ENCODE measurements around the gene ALDH3B1. TPM values are rescaled to one million over a fixed set of nuclear protein-coding genes. Genes with fewer than 3 reads are reported as not detected.

ALDH3B1 gene
- total and polyA plus RNA-seq, 2 donors (not counting 1 experiment from before 2014, with no cell fraction given) = 39.0 to 57.6 TPM

DNA sequence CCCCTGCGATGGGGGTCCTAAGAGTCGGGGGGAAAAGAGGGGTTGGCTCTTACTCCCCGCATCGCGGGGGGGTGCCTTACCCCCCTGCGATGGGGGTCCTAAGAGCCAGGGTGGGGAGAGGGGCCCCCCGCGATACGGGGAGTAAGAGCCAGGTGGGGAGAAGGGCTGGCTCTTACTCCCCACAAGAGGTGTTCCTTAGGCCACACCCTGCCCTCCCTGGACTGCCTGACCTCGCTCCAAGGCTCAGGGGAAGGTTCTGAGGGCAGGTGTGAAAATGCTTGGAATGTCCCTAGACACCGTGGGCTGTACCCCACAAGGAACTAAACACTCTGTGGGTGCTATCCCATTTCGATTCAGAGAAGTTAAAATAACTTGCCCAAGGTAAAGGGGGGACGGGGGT, 14.1 kb upstream of the ALDH3B1 start:
- no peaks in the 10 kb centered on the region for H4K20me1 ChIP-seq (ENCODE audit: control insufficient read depth, extremely low read depth, insufficient read depth, low read length)
- H3K9me3 ChIP-seq (ENCODE audit: control insufficient read depth, insufficient read depth, low read depth, low read length) = no peaks in the 10 kb centered on the region
- H2AFZ ChIP-seq (ENCODE audit: low read length) = no peak overlapping the region
- H3K4me2 ChIP-seq (ENCODE audit: extremely low read depth, insufficient read depth, low read length) = no peak overlapping the region
- H3K27ac ChIP-seq (ENCODE audit: insufficient read depth, low read length) = no peak overlapping the region
- no peaks in the 10 kb centered on the region for H3K36me3 ChIP-seq (ENCODE audit: control insufficient read depth, insufficient read depth, low read length)
- H3K9ac ChIP-seq (ENCODE audit: insufficient read depth, low read length) = no peak overlapping the region
- no peaks in the 10 kb centered on the region for H3K79me2 ChIP-seq (ENCODE audit: control insufficient read depth, insufficient read depth, low read length)
- H3K4me3 ChIP-seq (replicated peaks in 1 of 4; ENCODE audit: control extremely low read depth in 1 of 4, insufficient read depth in 1 of 4, low read depth in 3 of 4, low read length in 4 of 4) = no peak overlapping the region
- H3K27me3 ChIP-seq (ENCODE audit: control insufficient read depth, insufficient read depth, low read length) = peaks cover under 1% of the 10 kb centered on the region
- no peak for DNase-seq (ENCODE audit: low read depth in 2 of 2)
- no peaks in the 10 kb centered on the region for H3K4me1 ChIP-seq (ENCODE audit: control insufficient read depth, extremely low read depth, insufficient read depth, low read length)
- TF ChIP-seq, protein P1, sequence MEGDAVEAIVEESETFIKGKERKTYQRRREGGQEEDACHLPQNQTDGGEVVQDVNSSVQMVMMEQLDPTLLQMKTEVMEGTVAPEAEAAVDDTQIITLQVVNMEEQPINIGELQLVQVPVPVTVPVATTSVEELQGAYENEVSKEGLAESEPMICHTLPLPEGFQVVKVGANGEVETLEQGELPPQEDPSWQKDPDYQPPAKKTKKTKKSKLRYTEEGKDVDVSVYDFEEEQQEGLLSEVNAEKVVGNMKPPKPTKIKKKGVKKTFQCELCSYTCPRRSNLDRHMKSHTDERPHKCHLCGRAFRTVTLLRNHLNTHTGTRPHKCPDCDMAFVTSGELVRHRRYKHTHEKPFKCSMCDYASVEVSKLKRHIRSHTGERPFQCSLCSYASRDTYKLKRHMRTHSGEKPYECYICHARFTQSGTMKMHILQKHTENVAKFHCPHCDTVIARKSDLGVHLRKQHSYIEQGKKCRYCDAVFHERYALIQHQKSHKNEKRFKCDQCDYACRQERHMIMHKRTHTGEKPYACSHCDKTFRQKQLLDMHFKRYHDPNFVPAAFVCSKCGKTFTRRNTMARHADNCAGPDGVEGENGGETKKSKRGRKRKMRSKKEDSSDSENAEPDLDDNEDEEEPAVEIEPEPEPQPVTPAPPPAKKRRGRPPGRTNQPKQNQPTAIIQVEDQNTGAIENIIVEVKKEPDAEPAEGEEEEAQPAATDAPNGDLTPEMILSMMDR (conservative IDR thresholded peaks at IDR 0.05 in 1 of 2, IDR thresholded peaks at IDR 0.05 in 1 of 2; ENCODE audit: low read depth in 1 of 2, low read length in 2 of 2) = no peak
- no peak for TF ChIP-seq EZH2 (IDR thresholded peaks at IDR 0.05; ENCODE audit: low read length, missing control alignments)

DNA sequence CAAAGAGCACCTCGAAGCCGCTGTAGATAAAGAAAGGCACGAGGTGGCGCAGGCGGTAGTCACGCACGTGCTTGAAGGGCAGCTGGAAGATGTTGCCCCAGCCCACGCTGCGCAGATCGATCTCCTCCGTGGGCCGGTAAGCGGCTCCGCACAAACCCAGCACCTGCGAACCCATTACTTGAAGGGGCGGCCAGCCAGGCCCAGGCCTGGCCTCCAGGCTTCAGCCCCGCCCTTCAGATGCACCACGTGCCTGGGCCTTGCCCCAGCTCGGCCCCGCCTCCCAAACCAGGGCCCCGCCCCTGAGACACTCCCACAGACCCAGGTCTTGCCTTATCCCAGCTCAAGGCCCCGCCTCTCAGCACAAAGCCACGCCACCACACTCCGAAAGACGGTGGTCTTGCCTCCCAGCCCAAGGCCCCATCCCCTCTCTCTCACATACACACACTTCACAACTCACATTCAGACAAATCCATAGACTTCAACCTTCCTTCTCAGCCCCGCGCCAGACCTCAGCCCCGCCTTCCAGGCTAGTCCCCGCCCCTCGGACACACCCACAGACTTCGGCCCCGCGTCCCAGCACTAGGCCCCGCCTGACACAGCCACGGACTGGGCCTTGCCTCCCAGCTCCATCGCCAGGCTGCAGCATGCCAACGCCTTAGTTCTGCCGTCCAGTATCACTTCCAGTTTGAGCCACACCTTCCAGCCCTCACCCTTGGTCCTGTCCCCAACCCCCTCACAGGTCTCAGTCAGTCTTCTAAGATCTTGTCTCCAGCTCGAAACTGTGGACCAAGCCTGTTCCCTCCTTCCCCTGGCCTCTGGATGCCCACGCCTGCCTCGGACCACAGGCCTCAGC, 13.3 kb upstream of the ALDH3B1 start:
- DNase-seq (ENCODE audit: low read depth in 2 of 2) = peak; percentile 31 to 46
- no peaks in the 10 kb centered on the region for H3K36me3 ChIP-seq (ENCODE audit: control insufficient read depth, insufficient read depth, low read length)

DNA sequence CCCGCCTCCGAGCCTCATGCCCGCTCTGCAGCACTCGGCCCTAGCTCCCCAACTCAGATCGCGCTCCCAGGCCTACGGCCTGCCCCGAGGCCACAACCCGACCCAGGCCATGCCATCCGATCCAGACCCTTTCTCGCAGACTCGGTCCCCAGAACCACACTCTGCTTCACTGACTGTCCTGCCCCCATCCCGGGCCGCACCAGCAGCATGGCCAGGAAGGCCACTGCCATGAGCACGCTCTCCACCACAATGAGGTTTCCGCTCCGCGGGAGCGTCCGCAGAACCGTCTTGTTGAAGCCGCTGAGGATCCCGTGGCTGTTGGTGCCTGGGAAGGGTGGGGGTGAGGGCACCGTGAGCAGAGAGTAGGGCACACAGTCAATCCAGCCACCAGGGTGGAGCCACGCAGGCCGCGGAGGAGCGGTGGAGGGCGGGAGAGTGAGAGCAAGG, 12.6 kb upstream of the ALDH3B1 start:
- Histone ChIP-seq H2AFZ (ENCODE audit: low read length) (no peak overlapping the region), H3K27ac (ENCODE audit: insufficient read depth, low read length) (no peak overlapping the region), H3K4me2 (ENCODE audit: extremely low read depth, insufficient read depth, low read length) (no peak overlapping the region), H4K20me1 (ENCODE audit: control insufficient read depth, extremely low read depth, insufficient read depth, low read length) (no peaks in the 10 kb centered on the region), H3K9me3 (ENCODE audit: control insufficient read depth, insufficient read depth, low read depth, low read length) (no peaks in the 10 kb centered on the region), H3K9ac (ENCODE audit: insufficient read depth, low read length) (no peak overlapping the region), H3K36me3 (ENCODE audit: control insufficient read depth, insufficient read depth, low read length) (no peaks in the 10 kb centered on the region), H3K4me3 (replicated peaks in 1 of 4; ENCODE audit: control extremely low read depth in 1 of 4, insufficient read depth in 1 of 4, low read depth in 3 of 4, low read length in 4 of 4) (no peak overlapping the region), H3K79me2 (ENCODE audit: control insufficient read depth, insufficient read depth, low read length) (no peaks in the 10 kb centered on the region), H3K4me1 (ENCODE audit: control insufficient read depth, extremely low read depth, insufficient read depth, low read length) (no peaks in the 10 kb centered on the region), H3K27me3 (ENCODE audit: control insufficient read depth, insufficient read depth, low read length) (no peaks in the 10 kb centered on the region)
- no peak for DNase-seq (ENCODE audit: low read depth in 2 of 2)
- TF ChIP-seq EZH2 (IDR thresholded peaks at IDR 0.05; ENCODE audit: low read length, missing control alignments) = no peak
- TF ChIP-seq, protein P1 (conservative IDR thresholded peaks at IDR 0.05 in 1 of 2, IDR thresholded peaks at IDR 0.05 in 1 of 2; ENCODE audit: low read depth in 1 of 2, low read length in 2 of 2) = no peak

More for the DNA sequence above, 13.3 kb upstream of the ALDH3B1 start:
- Histone ChIP-seq H3K9me3 (ENCODE audit: control insufficient read depth, insufficient read depth, low read depth, low read length) (no peaks in the 10 kb centered on the region), H3K27me3 (ENCODE audit: control insufficient read depth, insufficient read depth, low read length) (no peaks in the 10 kb centered on the region), H3K79me2 (ENCODE audit: control insufficient read depth, insufficient read depth, low read length) (no peaks in the 10 kb centered on the region), H3K4me3 (replicated peaks in 1 of 4; ENCODE audit: control extremely low read depth in 1 of 4, insufficient read depth in 1 of 4, low read depth in 3 of 4, low read length in 4 of 4) (no peak overlapping the region), H3K4me1 (ENCODE audit: control insufficient read depth, extremely low read depth, insufficient read depth, low read length) (no peaks in the 10 kb centered on the region), H3K9ac (ENCODE audit: insufficient read depth, low read length) (no peak overlapping the region), H4K20me1 (ENCODE audit: control insufficient read depth, extremely low read depth, insufficient read depth, low read length) (no peaks in the 10 kb centered on the region), H3K4me2 (ENCODE audit: extremely low read depth, insufficient read depth, low read length) (no peak overlapping the region), H3K27ac (ENCODE audit: insufficient read depth, low read length) (no peak overlapping the region), H2AFZ (ENCODE audit: low read length) (no peak overlapping the region)
- no peak for TF ChIP-seq EZH2 (IDR thresholded peaks at IDR 0.05; ENCODE audit: low read length, missing control alignments)
- TF ChIP-seq, protein P1 (conservative IDR thresholded peaks at IDR 0.05 in 1 of 2, IDR thresholded peaks at IDR 0.05 in 1 of 2; ENCODE audit: low read depth in 1 of 2, low read length in 2 of 2) = no peak
